B cell (primary cell): Measurements from ENCODE around the gene ARPP19. TPM values are rescaled to one million over a fixed set of nuclear protein-coding genes. Genes with fewer than 3 reads are reported as not detected.
"Not testable (repeated sequence)": the region's sequence is repeated elsewhere in the genome, so short reads cannot be mapped to it uniquely, and the experiment has no call there.

Source experiments
- ATAC-seq: fragments of 200-7000 bp; cut with Tn5 transposase; one replicate; pipeline ENCODE4 v1.10.0; 2021; ENCODE audit warnings: low read depth, mild to moderate bottlenecking, moderate number of reproducible peaks, moderate library complexity
- CTCF ChIA-PET: fragments of 350-600 bp; sonication (Branson Sonifier 250); formaldehyde crosslinking; loops from one replicate; lab custom pipeline; 2021; ENCODE audit warnings: antibody characterized with exemption, inconsistent platforms; lab: Charles Lee
- POLR2A ChIA-PET: fragments of 350-600 bp; sonication (Branson Sonifier 250); formaldehyde crosslinking; loops from one replicate; lab custom pipeline; 2021; ENCODE audit warnings: antibody characterized with exemption; lab: Charles Lee
- DNase-seq: peaks from one replicate; pipeline ENCODE4 v3.0.0; 2013
- H2AFZ ChIP-seq: 2 replicates; pipeline ENCODE4 v1.6.1; 2012; ENCODE audit warnings: mild to moderate bottlenecking, low read depth, low read length; ENCODE audit not compliant: insufficient read depth, poor library complexity, severe bottlenecking
- H3K27ac ChIP-seq, 2 donors: 1 replicate in 1 of 2; 2 replicates in 1 of 2; pipeline ENCODE4 v1.5.1; 2012 to 2013; ENCODE audit warnings: low read length in 2 of 2, mild to moderate bottlenecking in 2 of 2, moderate library complexity in 1 of 2
- H3K27me3 ChIP-seq, 4 experiments: fragments of 200-600 bp in 1 of 4; sonication (generic) in 1 of 4; replicated peaks in 1 of 4; 1 replicate in 2 of 4; 2 replicates in 2 of 4; pipeline versions ENCODE4 v1.6.1 to v1.7.0; 2013 to 2016; ENCODE audit warnings: low read length in 3 of 4, mild to moderate bottlenecking in 2 of 4, mixed read lengths in 1 of 4, moderate library complexity in 1 of 4; ENCODE audit not compliant: insufficient read depth in 4 of 4, control insufficient read depth in 3 of 4; ENCODE audit errors: control extremely low read depth in 1 of 4
- H3K36me3 ChIP-seq, 2 experiments: replicated peaks in 1 of 2; 1 replicate in 1 of 2; 2 replicates in 1 of 2; pipeline versions ENCODE4 v1.6.1 to v1.7.1; 2013; ENCODE audit warnings: low read length in 1 of 2; ENCODE audit not compliant: insufficient read depth in 2 of 2, control insufficient read depth in 1 of 2; ENCODE audit errors: control extremely low read depth in 1 of 2, extremely low read depth in 1 of 2
- H3K4me1 ChIP-seq, 2 donors: fragments of 200-600 bp in 1 of 2; sonication (generic) in 1 of 2; 1 replicate in 1 of 2; 2 replicates in 1 of 2; pipeline versions ENCODE4 v1.5.1 to v1.6.1; 2013 to 2017; ENCODE audit warnings: low read length in 2 of 2; ENCODE audit not compliant: control insufficient read depth in 2 of 2, insufficient read depth in 2 of 2
- H3K4me2 ChIP-seq: replicated peaks from 2 replicates; pipeline ENCODE3; 2012; ENCODE audit warnings: mild to moderate bottlenecking, low read depth, low read length; ENCODE audit not compliant: poor library complexity, severe bottlenecking
- H3K4me3 ChIP-seq, 5 experiments: fragments of 200-600 bp in 1 of 5; sonication (generic) in 1 of 5; 1 replicate in 3 of 5; 2 replicates in 2 of 5; pipeline versions ENCODE4 v1.5.1 to v1.7.0; 2011 to 2016; ENCODE audit warnings: low read length in 4 of 5, mild to moderate bottlenecking in 4 of 5, low read depth in 2 of 5, control low read depth in 1 of 5, moderate library complexity in 1 of 5; ENCODE audit not compliant: insufficient read depth in 1 of 5; ENCODE audit errors: control extremely low read depth in 1 of 5, extremely low read depth in 1 of 5
- H3K79me2 ChIP-seq: fragments of 200-600 bp; sonication (generic); one replicate; pipeline ENCODE4 v1.6.0; 2016; ENCODE audit warnings: low read length; ENCODE audit not compliant: control insufficient read depth, insufficient read depth
- H3K9ac ChIP-seq: fragments of 200-600 bp; sonication (generic); 2 replicates; pipeline ENCODE4 v1.6.1; 2017; ENCODE audit warnings: mild to moderate bottlenecking, low read length, moderate library complexity
- H3K9me3 ChIP-seq, 3 donors: one replicate each; pipeline versions ENCODE4 v1.6.1 to v1.7.1; 2013; ENCODE audit warnings: low read length in 2 of 3; ENCODE audit not compliant: control insufficient read depth in 2 of 3, insufficient read depth in 1 of 3; ENCODE audit errors: control extremely low read depth in 1 of 3
- H4K20me1 ChIP-seq: 2 replicates; pipeline ENCODE4 v1.6.0; 2012; ENCODE audit warnings: mild to moderate bottlenecking, low read length; ENCODE audit not compliant: insufficient read depth, control insufficient read depth, poor library complexity, severe bottlenecking
- H3K27ac Mint-ChIP-seq: one replicate; pipeline ENCODE4 v1.8.0; 2021; ENCODE audit warnings: mixed read lengths
- H3K27me3 Mint-ChIP-seq: one replicate; pipeline ENCODE4 v1.8.0; 2021; ENCODE audit warnings: mixed read lengths
- H3K4me1 Mint-ChIP-seq: one replicate; pipeline ENCODE4 v1.8.0; 2021; ENCODE audit warnings: mixed read lengths
- H3K4me3 Mint-ChIP-seq: one replicate; pipeline ENCODE4 v1.8.0; 2021; ENCODE audit warnings: mixed read lengths
- H3K9me3 Mint-ChIP-seq: one replicate; pipeline ENCODE4 v1.8.0; 2022; ENCODE audit warnings: mixed read lengths; ENCODE audit not compliant: insufficient read depth
- CTCF ChIP-seq: fragments of 200-600 bp; IDR thresholded peaks from one replicate; pipeline ENCODE4 v1.8.0; 2022; ENCODE audit warnings: antibody characterized with exemption, mild to moderate bottlenecking
- EZH2 ChIP-seq: IDR thresholded peaks from 2 replicates; pipeline ENCODE4 v1.6.1; 2012; ENCODE audit warnings: borderline replicate concordance, low read depth, mild to moderate bottlenecking, moderate library complexity, low read length; ENCODE audit not compliant: insufficient read depth, poor library complexity, severe bottlenecking
- WGBS: methylation state at CpG from one replicate; pipeline ENCODE4 v1.1.5; 2013; ENCODE audit warnings: missing lambda C conversion rate; ENCODE audit not compliant: insufficient coverage; 5-methylcytosine and 5-hydroxymethylcytosine counted together
- intact Hi-C: fragments of 100-400 bp; cut with micrococcal nuclease; formaldehyde crosslinking; loops from one replicate; pipeline ENCODE4 v1.10.0; 2022
- polyA plus RNA-seq: library from polyadenylated mRNA; depleted of rRNA; stranded (reverse); fragments of >200 nt; gene quantifications from 2 replicates; pipeline ENCODE4 v1.2.3, GENCODE V29; 2012
- total RNA-seq, 2 donors: library from RNA; stranded (reverse); fragments of 120-200 nt in 1 of 2; gene quantifications; 1 replicate in 1 of 2; 2 replicates in 1 of 2; pipeline versions ENCODE4 v1.2.3 to v1.2.4, GENCODE V29; 2013 to 2022

The ARPP19 gene
- total and polyA plus RNA-seq, 2 donors (not counting 1 experiment from before 2014, with no cell fraction given) = 22.0 to 147 TPM

GRCh38 chr15:52514482-52514881 lies 54.3 kb downstream of the ARPP19 start:
- Histone ChIP-seq H3K9ac (no peak overlapping the region), H2AFZ (no peak overlapping the region), H4K20me1 (peaks cover 65% of the 10 kb centered on the region), H3K36me3 (no peaks in the 10 kb centered on the region), H3K27ac (no peak overlapping the region), H3K79me2 (peaks cover 94% of the 10 kb centered on the region), H3K4me3 (no peak overlapping the region), H3K4me1 (peaks cover 5 to 8% of the 10 kb centered on the region in 2 donors), H3K4me2 (no peak overlapping the region), H3K27me3 (no peaks in the 10 kb centered on the region), H3K9me3 (no peaks in the 10 kb centered on the region)
- DNase-seq (no peak), ATAC-seq (no peak)
- CTCF ChIA-PET = no interaction called here
- Mint-ChIP-seq H3K27me3 (no peaks in the 10 kb centered on the region), H3K9me3 (no peaks in the 10 kb centered on the region), H3K4me1 (peaks cover 24% of the 10 kb centered on the region), H3K27ac (no peak overlapping the region), H3K4me3 (no peak overlapping the region)
- TF ChIP-seq CTCF (no peak), EZH2 (no peak)
- intact Hi-C loops = no loop called here
- POLR2A ChIA-PET = no interaction called here
- WGBS = 100% methylated on average over 1 of the region's 1 CpG

GRCh38 chr15:52512869-52513268 lies 56.0 kb downstream of the ARPP19 start:
- H3K27me3 ChIP-seq, H3K27me3 Mint-ChIP-seq, ATAC-seq, H3K27ac ChIP-seq, H3K4me2 ChIP-seq, H3K9me3 Mint-ChIP-seq, H3K4me3 ChIP-seq, H3K4me1 ChIP-seq, H3K36me3 ChIP-seq, DNase-seq, intact Hi-C loops, H2AFZ ChIP-seq, H3K4me3 Mint-ChIP-seq, H3K9ac ChIP-seq, H3K9me3 ChIP-seq, CTCF ChIA-PET, H3K27ac Mint-ChIP-seq: not testable (repeated sequence)
- 100% methylated on average over 8 of the region's 8 CpGs for WGBS
- peaks cover 95% of the 10 kb centered on the region for H3K79me2 ChIP-seq
- peaks cover 21% of the 10 kb centered on the region for H3K4me1 Mint-ChIP-seq
- peaks cover 62% of the 10 kb centered on the region for H4K20me1 ChIP-seq
- POLR2A ChIA-PET = interaction anchor here (0.6 kb wide), 1 partner anchor 286 kb away, joined by 9 read pairs; no protein-coding TSS in a partner anchor
